Activated CD8-positive, alpha-beta memory T cell treated with anti-CD3 and anti-CD28 coated beads, Interleukin-2, amount 50 U/mL, for 48 hours (primary cell): Measurements from ENCODE around the gene WWTR1.

ENCODE experiments used
- DNase-seq: peaks from one replicate; pipeline ENCODE4 v3.0.0-alpha.2; 2020

WWTR1 gene

DNA sequence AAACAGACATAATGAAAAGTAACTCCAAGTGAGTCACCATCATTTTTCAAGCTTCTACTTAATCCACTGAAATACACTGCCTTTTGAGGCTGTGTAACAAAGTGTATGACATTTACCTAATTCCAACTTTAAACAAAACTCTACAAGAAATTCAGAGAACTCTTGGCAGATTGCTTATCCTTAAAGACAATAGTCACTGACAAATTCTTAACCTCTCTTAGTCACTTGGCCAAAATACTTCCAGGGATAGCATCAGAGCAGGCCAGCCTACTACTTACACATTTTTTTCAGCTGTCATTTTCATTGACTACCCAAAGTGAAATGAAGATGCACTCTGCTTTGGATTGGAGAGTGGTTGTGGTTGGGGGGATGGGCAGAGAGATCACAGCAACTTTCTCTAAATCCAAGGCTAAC, 3.6 kb downstream of the WWTR1 start:
- no peak for DNase-seq

DNA sequence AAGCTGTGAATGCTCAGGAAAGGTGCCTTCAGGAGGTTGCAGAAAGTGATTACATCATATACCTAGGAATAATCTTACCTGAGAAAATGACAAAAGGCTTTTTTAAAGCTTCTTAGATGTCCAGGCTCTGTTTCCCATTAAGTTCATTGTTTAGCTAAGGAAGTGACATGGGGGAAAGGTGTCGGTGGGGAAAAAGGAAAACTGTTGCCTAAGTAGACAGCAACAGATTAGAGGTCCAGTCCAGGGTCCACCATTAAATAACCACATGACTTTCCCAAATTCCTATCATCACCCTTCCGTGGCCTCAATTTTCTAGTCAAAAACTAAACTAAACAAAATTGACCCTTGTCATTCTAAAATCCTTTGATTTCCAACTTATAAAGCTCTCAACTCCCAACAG, 4.3 kb downstream of the WWTR1 start:
- DNase-seq = no peak

DNA sequence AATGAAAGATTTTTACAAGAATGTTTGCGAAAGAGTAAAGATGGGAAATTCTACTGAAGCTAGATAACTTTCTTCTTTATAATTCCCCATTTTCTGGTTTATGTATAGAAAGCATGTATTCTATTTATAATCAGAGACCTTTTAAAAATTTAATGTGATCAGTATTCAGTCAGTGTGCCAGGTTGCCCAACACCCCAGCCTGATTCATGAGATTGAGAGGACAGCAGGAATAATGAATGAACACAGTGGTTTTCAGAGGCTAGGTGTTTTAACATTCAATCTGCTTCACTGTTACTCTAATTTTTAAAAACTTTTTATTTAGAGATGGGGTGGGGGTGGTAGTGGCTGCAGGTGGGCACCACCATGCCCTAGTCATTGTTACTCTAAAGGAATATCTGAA, 4.7 kb downstream of the WWTR1 start:
- no peak for DNase-seq

DNA sequence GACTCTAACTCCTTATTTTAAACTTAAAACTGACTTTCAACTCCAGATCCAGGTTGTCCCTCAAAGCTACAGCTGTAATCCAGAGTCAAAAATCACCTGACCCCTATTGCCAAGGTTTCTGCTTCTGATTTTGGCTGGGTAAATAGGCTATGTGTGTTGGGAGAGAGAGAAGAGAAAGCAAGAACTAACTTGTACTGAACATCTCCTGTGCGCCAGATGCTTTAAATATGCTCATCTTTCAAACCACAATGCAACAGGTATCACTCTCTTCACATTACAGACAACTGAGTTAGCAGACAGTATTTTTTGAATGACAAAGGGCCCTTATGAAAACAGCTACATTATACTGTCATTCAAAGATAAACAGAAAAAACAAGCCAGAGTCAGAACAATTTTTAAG, 7.0 kb downstream of the WWTR1 start:
- no peak for DNase-seq

DNA sequence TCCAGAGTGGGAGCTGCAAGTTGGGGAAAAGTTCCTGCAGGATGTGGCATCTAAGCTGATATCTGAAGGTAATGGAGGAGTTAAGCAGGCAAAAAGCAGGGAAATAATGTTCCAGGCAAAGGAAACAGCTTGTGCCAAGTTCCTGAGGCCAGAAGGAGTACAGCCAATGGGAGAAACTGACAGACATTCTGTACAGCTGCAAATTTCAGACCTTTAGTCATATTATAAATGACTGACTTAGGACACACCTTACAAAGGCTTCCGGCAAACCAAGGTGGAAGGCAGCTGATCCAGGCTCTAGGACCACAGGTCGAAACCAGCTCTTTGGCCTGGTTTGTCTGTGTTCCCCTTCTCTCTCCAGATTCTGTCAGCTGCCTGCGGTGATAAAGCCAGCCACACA, 9.3 kb downstream of the WWTR1 start:
- DNase-seq = no peak

DNA sequence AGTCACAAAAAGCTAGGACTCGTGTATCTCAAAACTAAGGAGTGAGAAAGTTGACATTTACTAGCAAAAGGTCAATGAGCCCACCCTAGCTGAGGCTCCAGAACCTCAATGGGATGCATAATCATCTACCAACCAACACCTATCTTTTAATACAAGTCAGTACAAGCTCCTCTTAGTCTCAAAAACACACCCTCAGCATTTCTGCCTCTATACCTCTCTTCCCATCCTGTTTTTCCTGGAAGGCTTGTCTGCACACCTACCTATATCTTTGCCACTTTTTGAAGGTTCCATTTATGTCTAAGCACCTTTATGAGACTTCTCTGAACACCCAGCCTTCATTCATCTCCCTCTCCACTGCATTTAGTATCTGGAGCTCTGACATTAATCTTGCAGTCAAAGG, 10.0 kb downstream of the WWTR1 start:
- DNase-seq = no peak

DNA sequence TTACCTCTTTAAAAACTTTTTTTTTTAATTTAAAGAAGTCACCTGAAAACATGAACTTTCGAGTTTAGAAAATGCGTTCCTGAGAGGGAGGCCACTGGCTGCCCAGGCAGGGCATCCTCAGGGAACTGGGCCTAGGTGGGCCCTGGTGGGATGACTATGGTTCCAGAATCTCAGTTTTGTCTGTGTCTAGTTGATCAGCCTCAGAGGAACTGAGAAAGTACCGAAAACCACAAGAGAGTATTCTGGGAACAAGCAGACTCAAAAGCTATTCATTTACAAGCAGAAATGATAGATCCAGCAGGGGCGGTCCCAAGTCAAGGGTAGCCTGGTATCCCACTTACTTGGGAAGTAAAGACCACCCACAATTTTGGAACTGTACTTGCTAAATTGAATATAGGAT, 10.5 kb downstream of the WWTR1 start:
- no peak for DNase-seq

DNA sequence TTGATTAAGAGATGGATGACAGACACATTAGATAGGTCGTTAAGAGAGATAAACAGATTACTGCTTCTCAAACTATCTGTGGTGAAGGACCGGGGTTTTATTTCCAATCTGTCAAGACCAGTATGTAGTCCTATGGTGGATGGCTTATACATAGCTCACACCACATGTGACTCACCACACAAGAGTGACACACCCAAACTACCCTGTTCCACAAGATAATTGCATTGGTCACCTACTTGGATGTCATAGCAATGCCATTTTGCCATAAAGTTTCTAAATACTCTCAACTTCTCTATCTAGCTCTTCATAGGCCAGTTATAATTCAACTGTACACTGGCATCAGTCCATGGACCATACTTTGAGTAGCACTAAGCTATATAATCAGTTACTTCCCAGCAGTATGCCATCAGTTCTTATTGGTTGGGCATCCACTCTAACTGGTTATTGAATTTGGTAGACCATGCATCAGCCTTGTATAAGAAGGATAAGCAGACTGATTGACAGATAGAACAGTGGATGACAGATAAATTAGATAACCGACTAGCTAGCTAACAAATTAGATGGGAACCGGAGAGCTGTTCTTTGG, 11.6 kb downstream of the WWTR1 start:
- DNase-seq = no peak

DNA sequence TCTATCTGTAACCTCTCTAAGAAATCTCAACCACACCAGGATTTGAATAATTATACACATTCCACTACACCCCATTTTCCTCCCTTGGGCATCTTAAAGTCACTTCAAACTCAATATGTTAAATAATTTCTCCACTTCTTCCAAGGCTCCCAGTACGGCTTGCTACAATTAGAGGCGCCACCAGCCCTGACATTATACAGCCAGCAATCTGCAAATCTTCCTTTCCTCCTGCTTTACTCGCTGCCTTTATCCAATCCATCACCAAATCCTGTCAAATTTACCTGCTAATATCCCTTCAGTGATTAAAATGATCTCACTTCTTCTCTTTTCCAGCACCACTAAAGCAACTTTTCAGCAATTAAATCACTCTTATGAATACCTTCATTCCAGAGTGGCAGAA, 13.9 kb downstream of the WWTR1 start:
- DNase-seq = no peak

DNA sequence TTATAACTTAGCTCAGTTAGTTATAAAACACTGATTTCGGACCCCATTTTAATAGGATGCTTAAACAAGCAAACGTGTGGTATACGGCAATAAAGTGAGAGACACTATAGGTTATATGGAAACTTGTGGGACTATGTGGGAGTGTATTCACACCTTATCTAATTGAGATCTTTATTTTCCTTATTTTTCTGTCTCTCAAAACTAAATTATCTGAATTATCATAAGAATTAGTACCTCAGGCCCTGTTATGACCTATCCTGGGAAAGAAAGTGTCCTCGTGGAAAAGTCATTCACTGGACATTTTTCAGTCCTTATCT, 14.4 kb downstream of the WWTR1 start:
- no peak for DNase-seq

DNA sequence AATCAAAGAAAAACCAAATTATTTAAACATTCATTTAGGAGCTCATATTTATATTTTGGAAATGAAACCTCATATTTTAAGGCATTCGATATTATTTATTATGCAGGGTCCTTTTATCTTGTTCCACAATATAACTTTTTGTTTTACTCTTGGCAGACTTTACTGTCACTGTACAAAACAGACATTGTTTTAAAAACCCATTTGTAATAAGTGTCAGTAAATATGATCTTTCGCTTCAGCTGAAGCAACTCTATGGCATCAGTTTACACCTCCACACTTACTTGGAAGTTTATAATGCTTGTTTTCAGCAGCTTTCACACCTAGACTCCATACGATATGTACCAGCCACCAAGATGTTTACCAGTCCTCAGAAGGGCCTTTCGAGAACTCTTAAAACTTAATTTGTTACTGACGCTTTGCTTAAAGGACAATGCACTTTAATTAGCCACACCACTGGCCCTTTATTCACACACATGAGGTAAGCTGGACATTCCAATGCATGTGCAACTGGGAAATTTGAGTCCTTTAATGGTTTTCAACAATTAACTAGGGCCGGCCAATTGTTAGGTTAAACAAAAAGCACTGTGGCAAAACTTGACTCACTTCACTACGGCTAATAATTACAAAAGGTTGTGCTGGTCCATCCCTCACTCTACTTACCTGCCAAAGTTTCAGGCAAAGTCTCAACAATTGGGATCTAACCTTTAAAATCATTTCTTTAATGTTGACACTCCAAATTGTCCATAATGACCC, 16.7 kb downstream of the WWTR1 start:
- no peak for DNase-seq

DNA sequence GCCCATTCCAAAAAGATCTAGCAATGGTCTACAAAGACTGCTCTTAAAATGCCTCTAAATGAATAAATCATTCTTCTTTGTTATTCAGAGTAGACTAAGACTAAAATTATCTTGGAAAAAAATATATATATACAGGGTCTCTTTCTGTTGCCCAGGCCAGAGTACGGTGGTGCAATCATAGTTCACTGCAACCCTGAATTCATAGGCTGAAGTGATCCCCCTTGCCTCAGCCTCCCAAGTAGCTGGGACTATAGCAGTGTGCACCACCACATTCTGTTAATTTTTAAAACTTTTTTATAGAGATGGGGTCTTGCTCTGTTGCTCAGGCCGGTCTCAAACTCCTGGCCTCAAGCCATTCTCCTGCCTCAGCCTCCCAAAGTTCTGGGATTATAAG, 18.7 kb downstream of the WWTR1 start:
- no peak for DNase-seq

DNA sequence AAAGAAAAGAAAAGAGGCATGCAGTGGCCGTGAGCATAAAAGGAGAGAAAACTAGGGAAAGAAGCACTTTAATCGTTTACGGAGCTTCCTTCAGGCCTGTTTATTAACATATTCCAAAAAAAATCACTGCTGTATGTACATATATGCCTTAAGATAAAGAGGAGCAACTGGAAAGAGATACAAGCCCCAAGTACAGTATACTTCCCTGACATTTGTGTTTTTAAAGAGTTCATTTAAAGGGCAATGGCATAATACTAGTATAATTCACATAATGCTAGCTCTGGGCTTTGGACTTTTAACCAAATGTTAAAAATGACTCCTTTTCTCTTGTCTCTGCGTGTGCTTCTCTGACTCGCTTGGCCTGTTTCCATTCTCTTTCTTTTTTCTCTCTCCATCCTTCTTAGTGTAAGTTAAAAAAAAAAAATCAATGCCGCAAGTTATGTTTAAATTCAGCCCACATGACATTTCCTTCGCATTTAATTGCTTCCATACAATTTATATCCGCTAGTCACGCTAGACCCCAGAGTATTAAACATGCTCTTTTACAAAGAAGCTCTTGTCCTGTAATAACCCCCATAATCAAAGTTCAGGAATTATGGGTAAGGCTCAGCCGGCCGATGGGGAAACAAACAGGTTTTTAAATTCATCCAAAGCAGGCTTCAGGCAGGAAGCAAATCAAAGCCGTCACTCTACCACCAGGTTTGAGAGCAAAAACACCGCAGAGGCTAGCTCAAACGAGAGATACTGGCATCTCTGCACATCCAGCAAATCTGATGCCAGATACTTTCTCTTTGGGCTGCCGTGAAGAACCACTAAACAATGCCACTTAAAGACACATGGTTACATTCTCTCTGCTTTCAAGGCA, 19.4 kb downstream of the WWTR1 start:
- no peak for DNase-seq

DNA sequence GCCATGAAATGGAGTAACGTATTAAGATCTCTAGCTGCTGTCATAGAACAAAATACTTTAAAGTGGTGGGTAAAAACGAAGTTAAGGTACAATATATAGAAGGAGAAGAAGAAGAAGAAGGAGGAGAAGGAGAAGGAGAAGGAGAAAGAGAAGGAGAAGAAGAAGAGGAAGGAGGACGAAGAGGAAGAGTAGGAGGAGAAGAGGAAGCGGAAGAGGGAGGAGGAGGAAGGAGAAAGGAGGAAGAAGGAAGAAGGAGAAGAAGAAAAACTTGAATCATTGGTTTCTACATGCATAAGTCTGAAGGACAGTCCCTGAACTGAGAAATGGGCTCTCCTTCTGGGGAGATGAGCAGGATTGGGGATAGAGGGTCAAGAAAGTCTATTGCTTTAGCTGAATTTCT, 22.4 kb downstream of the WWTR1 start:
- no peak for DNase-seq

DNA sequence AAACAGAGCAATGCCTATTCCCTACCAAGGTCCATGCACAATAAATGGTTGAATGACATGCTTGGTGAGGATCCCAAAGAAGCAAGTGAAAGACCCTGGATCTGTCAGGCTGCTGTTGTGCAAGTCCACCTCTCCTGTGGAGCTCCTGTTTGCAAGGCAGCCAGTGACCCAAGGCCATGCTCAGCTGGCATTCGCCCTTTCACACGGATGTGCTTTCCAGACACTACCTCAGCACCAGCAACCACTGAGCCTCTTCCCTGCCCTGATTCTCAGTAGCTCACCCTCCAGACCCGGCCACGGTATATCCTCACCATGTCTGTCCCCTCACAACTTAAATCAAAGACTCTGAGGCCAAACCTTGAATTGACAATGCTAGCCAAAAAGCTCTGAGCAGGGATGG, 23.3 kb downstream of the WWTR1 start:
- no peak for DNase-seq

DNA sequence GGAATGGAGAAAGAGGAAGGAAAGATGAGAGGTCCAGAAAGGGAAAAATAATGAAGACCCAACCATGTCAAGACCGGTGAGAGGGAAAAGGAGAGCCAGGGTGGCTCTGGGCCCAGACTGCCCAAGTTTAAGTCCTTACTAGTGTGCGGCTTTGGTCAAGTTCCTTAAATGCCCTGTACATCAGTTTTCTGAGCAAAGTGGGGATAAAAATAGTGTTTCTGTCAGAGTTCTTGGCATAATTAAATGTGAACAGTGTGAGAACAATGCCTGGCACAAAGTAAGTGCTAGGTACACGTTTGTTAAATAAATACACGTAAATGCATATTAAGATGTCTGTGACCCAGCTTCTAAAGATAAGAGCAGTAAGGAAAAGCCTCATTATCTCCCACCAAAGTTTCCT, 23.8 kb downstream of the WWTR1 start:
- DNase-seq = no peak

DNA sequence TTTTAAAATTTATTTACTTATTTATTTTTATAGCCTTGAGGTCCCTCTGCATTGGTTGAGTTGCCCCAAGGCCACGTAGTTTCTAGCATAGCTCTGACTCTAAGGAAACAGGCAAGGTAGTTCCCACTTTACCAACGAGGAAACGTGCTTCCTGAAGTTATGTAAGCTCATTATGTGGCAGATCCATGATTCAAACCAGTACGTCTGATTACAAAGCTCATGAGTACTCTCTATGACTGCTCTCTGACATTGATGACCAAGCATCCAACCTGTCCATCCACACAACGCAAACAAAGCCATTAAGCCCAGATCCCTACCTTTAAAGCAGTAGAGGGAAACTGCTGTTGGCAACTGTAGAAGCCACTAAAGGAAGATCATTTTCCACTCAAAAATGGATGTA, 25.6 kb downstream of the WWTR1 start:
- DNase-seq = no peak

DNA sequence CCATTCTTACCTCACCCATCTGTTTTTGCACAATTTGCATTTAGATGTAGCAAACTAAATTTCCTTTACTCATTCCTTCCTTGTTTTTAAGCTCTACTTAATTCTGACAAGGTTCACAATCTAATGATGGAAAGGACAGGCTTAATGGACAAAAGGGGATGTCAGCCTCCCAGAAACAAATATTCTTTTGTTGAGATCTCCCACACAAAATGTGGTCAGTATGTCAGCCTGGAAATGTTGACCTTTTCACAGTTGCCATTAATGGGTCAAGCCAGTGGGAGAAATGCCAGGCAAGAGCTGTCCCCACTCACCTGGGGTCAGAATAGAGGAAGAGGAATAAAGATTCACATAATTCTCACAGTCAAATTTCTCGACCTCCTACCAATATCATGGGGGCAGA, 27.0 kb downstream of the WWTR1 start:
- DNase-seq = no peak

DNA sequence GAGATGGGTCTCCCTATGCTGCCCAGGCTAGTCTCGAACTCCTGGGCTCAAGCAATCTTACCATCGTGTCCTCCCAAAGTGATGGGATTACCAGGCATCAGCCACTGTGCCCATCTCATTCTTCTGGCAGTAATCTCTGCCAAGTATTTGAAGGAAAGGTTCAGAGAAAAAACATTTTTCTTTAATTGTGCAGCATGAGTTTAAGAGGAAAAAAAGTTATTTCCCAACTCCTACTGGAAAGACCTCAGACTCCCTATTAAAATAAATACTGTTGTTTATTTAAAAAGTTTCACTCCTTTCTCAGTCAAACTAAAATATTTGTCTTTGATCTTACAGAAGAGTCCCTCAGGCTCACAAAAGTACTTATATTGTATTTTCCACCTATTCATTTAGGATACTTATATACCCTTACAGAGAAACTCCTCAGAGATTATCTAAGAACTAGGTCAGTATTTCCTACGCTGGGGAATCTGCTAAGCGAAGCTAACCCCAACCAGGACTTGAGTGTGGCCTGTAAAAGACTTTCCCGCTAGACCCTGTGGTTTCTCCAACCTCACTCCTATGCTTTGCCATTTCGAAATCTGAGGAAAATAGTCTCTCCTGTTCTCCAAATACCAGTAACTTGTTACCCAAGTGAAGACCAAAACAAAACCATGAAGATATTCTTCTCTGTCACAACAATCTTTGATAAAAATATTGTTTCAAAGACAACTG, 28.7 kb downstream of the WWTR1 start:
- no peak for DNase-seq

DNA sequence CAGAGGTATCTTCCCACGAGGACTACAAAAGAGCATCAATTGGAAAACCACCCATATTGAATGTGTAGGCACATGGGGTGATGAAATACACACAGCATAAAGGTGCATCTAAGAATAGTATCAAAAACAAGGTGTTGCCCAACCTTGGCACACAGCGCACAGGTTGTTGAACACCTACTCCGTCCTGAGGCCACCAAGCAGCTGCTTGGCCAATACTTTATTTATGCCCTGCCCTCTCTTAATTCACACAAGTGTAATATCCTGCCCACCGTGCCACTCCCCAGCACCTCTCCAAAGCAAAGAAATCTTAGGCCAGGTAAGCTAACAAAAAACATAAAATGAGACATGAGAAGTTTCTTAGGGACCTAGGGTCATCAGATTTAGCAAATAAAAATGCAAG, 31.2 kb downstream of the WWTR1 start:
- DNase-seq = no peak

DNA sequence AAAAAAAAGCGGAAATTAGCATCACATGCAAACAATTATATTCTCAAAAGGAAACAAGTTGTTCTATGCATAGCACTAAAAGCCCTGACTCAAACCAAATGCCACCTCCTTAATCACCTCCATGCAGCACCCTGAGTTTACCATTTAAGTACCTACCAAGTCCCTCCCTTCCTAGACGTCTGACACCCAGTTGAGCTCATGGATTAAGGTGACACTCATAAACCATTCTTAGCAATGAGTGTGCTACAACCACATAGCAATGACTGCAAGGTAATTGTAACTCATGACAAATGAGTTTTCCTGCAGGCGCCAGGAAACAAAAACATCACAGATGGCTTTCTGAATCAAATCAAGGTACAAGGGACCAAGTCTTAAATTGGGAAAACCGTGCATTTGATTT, 32.0 kb downstream of the WWTR1 start:
- DNase-seq = no peak

DNA sequence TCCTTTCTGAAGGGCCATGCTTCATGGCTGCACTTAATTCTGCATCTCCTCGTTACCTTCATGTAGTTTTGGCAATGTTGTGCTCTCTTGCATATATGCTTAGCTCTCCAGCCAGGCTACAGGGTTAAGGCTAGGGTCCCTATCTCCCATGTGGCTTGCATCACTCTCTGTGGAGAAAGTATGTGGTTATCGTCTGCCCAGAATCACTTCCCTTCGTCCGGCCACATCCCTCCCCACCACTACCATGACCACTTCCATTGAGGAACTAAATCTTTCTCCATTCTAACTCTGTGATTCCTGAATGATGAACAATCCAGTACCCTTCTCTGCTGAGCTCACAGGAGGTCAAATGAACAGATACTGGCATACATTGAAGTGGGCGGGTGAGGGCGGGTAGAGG, 34.0 kb downstream of the WWTR1 start:
- DNase-seq = no peak

DNA sequence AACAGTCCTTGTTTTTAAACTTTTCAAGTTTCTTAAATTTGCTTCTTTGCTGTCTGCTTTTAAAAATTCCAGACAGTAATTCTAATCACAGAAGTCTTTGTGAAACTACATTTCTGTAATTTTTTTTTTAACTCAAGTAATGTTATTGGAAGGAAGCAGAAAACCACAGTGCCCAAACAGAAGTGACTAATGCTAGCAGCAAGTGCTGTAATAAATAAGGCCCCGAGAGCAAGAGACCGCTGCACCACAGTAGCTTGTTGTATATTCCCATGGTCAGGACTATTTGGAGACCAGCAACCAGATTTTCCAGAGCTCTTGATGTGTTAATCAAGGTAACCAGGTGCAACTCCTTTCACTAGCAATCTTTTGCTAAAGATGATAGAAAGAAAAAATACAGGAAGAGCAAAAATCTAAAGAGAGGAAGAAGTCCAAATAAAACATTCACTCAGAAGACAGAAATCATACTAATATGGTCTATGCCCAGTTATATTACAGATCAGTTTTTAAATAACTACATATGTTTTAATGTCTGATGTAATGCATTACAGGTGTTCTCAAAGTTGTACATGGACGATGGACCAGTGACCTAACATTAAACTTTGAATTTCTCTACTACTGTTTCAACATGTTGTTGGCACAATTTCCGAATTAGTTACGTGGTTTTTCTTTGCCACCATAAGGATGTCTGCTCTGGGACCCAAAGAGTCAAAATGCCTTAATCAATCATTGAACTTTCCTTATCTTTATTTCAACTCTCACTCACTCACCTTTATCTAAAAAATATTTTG, 36.4 kb downstream of the WWTR1 start:
- DNase-seq = no peak
